AG20443 (cell line): ENCODE data around the gene DOK5.

Source experiments
- DNase-seq: peaks from one replicate; pipeline ENCODE4 v3.0.0; 2012; ENCODE audit warnings: low spot score, mixed read lengths

Gene DOK5

DNA sequence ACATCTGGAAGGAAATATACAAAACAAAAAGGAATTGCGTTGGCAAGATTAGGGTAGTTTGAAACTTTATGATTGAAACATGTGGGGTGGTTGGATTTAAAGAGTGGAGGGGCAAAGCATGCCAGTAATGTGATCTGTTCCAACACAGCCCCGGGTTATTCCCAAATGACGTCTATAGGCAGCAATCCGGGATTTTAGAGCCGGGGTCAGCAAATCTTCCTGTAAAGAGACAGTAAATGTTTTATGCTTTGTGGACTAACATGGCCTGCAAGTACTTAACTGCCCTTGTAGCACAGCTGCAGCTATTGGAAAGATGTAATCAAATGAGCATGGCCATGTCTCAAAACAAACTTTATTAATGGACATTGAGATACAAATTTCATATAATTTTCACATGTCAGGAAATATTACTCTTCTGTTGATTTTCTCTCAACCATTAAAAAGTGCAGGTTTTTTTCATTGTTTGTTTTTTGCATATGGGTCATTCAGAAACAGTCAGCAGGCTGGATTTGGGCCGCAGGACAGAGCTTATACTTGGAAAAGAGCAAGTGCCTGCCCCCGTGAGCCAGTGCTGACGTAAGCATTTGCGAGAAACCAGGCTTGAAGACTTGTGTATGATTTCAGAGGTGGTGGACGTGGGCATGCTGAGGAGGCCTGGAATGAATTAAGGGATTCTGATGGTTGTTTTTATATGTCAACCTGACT, 136.5 kb downstream of the DOK5 start:
- no peak for DNase-seq

DNA sequence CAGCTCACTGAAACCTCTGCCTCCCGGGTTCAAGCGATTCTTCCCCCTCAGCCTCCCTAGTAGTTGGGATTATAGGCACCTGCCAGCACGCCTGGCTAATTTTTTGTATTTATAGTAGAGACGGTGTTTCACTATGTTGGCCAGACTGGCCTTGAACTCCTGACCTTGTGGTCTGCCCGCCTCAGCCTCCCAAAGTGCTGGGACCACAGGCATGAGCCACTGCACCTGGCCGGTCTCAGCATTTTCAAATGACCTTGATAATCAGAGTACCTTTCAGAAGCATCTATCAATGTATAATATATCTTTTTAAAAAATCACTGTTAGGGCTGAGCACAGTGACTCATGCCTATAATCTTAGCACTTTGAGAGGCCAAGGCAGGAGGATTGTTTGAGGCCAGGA, 143.0 kb downstream of the DOK5 start:
- no peak for DNase-seq

- DNase-seq, result no peak
Measured at GRCh38 chr20:54619181-54619580, 143.8 kb downstream of the DOK5 start.

- no peak for DNase-seq
Measured at GRCh38 chr20:54619682-54620081, 144.3 kb downstream of the DOK5 start.

GRCh38 chr20:54620611-54621010, 145.2 kb downstream of the DOK5 start:
- DNase-seq, result no peak

DNA sequence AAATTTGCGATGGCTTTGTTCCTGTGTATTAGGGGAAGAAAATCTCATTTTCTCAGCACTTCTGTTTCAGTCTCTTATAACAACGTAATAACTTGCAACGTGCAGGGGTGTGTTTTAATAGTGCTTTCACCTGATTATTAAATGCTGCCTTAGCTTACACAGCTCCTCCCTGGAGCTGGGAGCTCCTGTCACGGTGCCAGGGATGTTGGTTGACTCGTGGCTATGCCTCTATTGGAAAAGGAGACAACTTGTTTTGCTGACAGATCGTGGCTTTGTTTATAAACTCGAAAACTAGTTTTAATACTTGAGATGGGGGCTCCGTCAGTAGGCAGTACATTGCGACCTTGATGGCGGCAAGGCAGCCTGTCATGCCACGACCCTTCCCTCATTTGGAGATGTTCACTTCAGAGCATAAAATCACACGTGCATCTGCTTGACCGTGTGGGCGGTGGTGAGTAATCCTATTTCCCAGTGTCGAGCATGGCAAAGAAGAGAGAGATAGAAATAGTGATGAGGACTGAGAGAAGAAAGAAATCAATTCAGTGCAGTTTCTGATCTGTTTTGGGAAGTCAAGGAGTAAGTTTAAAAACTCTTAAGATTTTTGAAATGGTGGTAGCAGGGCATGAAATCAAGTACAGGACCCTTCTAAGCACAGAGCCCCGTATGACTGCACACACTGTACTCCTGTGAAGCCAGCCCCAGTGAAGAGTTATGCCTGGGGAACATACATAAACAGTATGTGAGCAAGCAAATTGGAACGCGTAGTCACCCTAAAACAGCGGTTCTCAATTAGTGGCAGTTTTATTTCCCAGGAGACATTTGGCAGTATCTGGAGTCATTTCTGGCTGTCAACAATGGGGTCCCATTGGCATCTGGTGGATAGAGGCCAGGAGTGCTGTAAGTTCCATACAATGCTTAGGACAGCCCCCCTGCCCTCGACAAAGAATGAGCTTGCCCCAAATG, 147.2 kb downstream of the DOK5 start:
- no peak for DNase-seq

GRCh38 chr20:54623991-54624569, 148.7 kb downstream of the DOK5 start:
- no peak for DNase-seq

DNA sequence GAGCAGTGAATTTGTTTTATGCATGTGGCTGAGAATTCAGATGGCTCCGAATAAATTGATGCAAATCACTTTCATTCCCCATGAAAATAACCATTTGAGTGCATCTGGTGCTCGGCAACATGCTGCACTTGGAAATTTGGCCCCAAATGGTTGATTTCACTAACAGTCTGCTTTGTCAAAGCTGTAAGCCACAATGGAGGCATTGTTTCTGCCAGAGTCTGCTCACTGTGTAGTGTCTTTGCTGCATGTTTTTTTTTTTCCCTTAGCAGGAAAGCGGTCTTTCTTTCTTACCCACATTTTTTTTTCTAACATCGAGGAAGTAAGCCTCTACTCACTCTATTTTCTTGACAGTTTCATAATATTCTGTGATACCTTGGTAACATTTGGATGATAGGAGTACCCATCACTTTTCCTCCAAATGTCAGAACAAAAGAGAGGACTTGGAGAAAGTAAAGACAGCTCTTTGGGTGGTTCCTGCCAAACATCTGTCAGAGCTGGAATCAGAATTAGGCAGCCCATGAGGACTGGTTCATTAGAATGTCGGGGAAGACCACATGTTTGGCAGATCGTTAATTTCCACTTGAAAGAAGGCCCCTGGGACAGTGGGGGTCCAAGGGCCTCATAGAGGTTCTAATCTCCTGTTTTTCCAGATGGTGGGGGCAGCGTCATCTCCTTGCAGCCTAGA, 149.5 kb downstream of the DOK5 start:
- no peak for DNase-seq

- DNase-seq, result no peak
Measured at GRCh38 chr20:54625497-54625896, 150.1 kb downstream of the DOK5 start.

DNA sequence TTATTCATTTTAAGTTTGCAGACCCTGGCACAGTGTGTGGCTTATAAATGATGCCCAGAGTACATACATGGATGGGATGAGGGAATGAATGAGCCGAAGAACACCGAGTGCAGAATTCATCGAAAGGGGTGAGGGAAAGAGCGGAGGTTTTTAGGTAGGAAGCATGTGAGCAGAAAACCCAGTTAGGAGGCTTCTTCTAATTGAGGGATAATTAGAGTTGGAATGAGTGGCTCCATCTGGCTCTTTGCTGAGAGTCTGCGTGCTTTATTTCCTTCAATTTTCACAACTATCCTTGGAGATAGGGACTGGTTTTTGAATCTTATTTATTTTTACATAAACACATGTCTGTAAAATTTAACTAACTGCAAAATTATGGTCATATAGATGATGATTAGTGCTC, 150.7 kb downstream of the DOK5 start:
- no peak for DNase-seq

GRCh38 chr20:54629632-54630031, 154.2 kb downstream of the DOK5 start:
- no peak for DNase-seq

- no peak for DNase-seq
Measured at GRCh38 chr20:54630582-54630981, 155.2 kb downstream of the DOK5 start.

DNA sequence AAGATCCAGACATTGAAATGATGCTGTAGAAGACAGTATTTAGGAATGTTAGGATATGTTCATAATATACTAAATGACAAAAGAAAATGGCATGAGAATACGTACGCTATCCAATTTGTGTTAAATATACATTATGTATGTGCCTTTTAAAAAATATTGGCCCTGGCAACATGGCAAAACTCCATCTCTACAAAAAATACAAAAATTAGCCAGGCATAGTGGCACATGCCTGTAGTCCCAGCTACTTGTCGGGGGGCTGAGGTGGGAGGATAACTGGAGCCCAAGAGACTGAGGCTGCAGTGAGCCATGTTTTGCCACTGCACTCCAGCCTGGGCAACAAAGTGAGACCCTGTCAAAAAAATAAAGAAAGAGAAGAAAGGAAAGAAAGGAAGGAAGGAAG, 155.7 kb downstream of the DOK5 start:
- DNase-seq, result no peak

- no peak for DNase-seq
Measured at GRCh38 chr20:54633374-54634355, 158.3 kb downstream of the DOK5 start.

DNA sequence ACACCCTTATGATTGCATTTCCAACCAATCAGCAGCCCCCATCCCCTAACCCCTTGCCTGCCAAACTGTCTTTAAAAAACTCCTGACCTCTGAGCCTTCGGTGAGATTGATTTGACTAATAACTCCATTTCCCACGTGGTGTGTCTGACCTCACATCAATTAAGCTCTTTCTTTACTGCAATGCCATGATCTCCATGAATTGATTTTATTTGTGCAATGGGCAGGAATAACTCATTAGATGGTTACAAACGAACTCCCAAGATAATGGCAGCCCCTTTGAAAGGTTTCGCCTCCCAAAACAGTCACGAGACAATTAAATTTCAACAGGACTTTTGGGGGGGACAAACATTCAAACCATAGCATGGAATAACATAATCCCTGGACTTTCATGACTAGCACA, 161.2 kb downstream of the DOK5 start:
- DNase-seq, result no peak

- DNase-seq, result no peak
Measured at GRCh38 chr20:54639941-54640340, 164.5 kb downstream of the DOK5 start.

GRCh38 chr20:54640800-54641199, 165.4 kb downstream of the DOK5 start:
- DNase-seq, result no peak

GRCh38 chr20:54642864-54643667, 167.7 kb downstream of the DOK5 start:
- peak; percentile 21 for DNase-seq

- peak; percentile 68 for DNase-seq
Measured at GRCh38 chr20:54643761-54644160, 168.4 kb downstream of the DOK5 start.

- DNase-seq, result no peak
Measured at GRCh38 chr20:54645445-54646155, 170.2 kb downstream of the DOK5 start.
